ENCODE measurements around the gene GAP43.

Gene GAP43

GRCh38 chr3:115627180-115628074 lies 4.1 kb downstream of the GAP43 start:
- DNase-seq (ENCODE audit: low read depth in 2 of 2) = no peak

GRCh38 chr3:115628075-115628412 lies 4.7 kb downstream of the GAP43 start:
- no peak for DNase-seq (ENCODE audit: low read depth in 2 of 2)

GRCh38 chr3:115630850-115631249 lies 7.5 kb downstream of the GAP43 start:
- no peak for DNase-seq (ENCODE audit: low read depth in 2 of 2)

- DNase-seq (ENCODE audit: low read depth in 2 of 2) = no peak
Measured at GRCh38 chr3:115632026-115632425, 8.7 kb downstream of the GAP43 start.

- DNase-seq (ENCODE audit: low read depth in 2 of 2) = no peak
Measured at GRCh38 chr3:115633467-115633866, 10.2 kb downstream of the GAP43 start.

GRCh38 chr3:115634052-115634451 lies 10.7 kb downstream of the GAP43 start:
- no peak for DNase-seq (ENCODE audit: low read depth in 2 of 2)

GRCh38 chr3:115635406-115635805 lies 12.1 kb downstream of the GAP43 start:
- no peak for DNase-seq (ENCODE audit: low read depth in 2 of 2)

GRCh38 chr3:115638241-115638640 lies 14.9 kb downstream of the GAP43 start:
- DNase-seq (ENCODE audit: low read depth in 2 of 2) = no peak

GRCh38 chr3:115638991-115639390 lies 15.7 kb downstream of the GAP43 start:
- no peak for DNase-seq (ENCODE audit: low read depth in 2 of 2)

- no peak for DNase-seq (ENCODE audit: low read depth in 2 of 2)
Measured at GRCh38 chr3:115644391-115644790, 21.1 kb downstream of the GAP43 start.

GRCh38 chr3:115646027-115646690 lies 22.8 kb downstream of the GAP43 start:
- DNase-seq (ENCODE audit: low read depth in 2 of 2) = no peak

GRCh38 chr3:115648559-115648958 lies 25.2 kb downstream of the GAP43 start:
- DNase-seq (ENCODE audit: low read depth in 2 of 2) = no peak

- no peak for DNase-seq (ENCODE audit: low read depth in 2 of 2)
Measured at GRCh38 chr3:115651087-115651486, 27.8 kb downstream of the GAP43 start.

GRCh38 chr3:115651599-115651998 lies 28.3 kb downstream of the GAP43 start:
- DNase-seq (ENCODE audit: low read depth in 2 of 2) = no peak

GRCh38 chr3:115652738-115653137 lies 29.4 kb downstream of the GAP43 start:
- DNase-seq (ENCODE audit: low read depth in 2 of 2) = no peak

- DNase-seq (ENCODE audit: low read depth in 2 of 2) = no peak
Measured at GRCh38 chr3:115655761-115656282, 32.5 kb downstream of the GAP43 start.

- no peak for DNase-seq (ENCODE audit: low read depth in 2 of 2)
Measured at GRCh38 chr3:115657168-115657567, 33.9 kb downstream of the GAP43 start.

- no peak for DNase-seq (ENCODE audit: low read depth in 2 of 2)
Measured at GRCh38 chr3:115658032-115658336, 34.7 kb downstream of the GAP43 start.

- DNase-seq (ENCODE audit: low read depth in 2 of 2) = peak; percentile 37 to 46
Measured at GRCh38 chr3:115658337-115659181, 35.2 kb downstream of the GAP43 start.

GRCh38 chr3:115659253-115660220 lies 36.2 kb downstream of the GAP43 start:
- no peak for DNase-seq (ENCODE audit: low read depth in 2 of 2)
